ENCODE measurements around the gene PRMT3.

PRMT3 gene

DNA sequence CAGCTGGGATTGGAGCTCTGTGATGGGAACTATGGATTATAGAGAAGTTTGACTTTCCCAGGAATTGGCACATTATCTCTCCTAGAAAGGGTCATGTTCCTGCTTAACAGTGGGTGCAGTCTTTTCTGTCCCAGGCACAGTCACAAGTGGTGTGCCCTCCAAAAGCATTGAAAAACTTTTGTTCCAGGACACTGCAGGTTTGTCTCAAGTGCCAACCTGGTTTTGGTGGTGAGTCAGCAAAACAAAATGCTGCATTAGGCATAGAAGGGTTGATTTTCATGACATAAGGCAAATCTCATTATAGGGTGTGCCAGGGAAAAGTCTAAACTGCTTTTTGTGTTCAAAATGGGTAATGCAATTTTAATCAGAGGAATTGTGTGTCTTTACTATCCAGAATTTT lies 19.1 kb upstream of the PRMT3 start:
- TF ChIP-seq, protein P1, sequence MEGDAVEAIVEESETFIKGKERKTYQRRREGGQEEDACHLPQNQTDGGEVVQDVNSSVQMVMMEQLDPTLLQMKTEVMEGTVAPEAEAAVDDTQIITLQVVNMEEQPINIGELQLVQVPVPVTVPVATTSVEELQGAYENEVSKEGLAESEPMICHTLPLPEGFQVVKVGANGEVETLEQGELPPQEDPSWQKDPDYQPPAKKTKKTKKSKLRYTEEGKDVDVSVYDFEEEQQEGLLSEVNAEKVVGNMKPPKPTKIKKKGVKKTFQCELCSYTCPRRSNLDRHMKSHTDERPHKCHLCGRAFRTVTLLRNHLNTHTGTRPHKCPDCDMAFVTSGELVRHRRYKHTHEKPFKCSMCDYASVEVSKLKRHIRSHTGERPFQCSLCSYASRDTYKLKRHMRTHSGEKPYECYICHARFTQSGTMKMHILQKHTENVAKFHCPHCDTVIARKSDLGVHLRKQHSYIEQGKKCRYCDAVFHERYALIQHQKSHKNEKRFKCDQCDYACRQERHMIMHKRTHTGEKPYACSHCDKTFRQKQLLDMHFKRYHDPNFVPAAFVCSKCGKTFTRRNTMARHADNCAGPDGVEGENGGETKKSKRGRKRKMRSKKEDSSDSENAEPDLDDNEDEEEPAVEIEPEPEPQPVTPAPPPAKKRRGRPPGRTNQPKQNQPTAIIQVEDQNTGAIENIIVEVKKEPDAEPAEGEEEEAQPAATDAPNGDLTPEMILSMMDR (IDR thresholded peaks at IDR 0.05) = no peak

DNA sequence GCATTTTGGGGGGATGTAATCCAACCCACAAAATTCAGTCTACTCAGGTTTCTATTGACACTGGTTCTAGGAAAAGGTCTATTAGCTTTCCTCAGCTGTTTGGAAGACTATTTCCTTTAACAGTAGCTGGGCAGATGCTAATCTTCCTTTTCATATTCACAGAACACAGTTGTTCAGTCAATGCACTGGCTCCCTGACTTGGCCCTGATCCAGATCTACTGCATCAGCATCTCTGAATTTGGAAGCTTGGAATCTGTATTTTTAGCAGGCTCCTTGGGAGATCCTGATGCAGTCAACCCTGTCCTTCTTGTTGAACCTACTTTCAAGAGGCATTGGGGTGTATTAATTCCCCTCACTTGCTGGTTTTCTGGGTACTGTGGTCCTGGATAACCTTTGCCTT lies 17.7 kb upstream of the PRMT3 start:
- TF ChIP-seq, protein P1 (IDR thresholded peaks at IDR 0.05) = no peak

DNA sequence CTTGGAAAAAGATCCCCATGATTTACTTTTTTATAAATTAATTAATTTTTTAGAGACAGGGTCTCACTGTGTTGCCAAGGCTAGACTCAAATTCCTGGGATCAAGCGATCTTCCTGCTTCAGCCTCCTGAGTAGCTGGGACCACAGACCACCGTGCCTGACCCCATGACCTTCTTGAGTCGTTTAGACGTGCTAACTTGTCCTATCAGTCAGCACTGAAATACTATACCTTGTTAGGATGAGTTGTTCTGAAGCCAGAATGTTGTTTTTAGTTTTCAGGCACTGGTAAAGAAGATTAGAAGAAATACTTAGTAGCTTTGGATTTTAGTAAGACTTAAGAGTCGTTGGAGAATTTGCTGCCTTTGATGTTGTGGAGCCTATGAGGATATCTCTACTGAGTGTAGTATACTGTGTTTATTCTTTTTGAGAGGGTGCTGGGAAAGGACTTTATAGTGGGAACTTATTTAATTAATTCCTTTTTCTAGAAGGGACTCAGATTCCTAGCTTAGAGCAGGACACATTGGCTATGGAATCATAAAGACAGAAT lies 15.4 kb upstream of the PRMT3 start:
- TF ChIP-seq, protein P1 (IDR thresholded peaks at IDR 0.05) = no peak

DNA sequence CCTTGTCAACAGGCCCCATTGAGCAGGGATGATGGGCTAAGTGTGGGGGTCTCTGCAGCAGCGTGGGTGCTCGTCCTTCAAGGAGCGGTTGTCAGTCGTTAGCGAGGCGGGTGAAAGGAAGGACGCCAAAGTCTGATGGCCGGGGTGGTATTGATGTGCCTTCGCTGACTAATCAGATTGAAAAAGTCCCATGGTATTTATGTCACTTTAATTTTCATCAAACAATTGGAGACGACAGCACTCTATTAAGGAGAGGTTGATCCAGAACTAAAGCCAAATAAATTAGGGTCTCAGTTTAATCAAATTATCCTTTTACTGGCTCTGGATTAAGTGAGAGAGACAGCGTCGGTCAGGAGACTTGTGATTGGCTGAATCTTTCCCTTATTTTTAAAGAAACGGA lies 14.4 kb upstream of the PRMT3 start:
- TF ChIP-seq, protein P1 (IDR thresholded peaks at IDR 0.05) = no peak

DNA sequence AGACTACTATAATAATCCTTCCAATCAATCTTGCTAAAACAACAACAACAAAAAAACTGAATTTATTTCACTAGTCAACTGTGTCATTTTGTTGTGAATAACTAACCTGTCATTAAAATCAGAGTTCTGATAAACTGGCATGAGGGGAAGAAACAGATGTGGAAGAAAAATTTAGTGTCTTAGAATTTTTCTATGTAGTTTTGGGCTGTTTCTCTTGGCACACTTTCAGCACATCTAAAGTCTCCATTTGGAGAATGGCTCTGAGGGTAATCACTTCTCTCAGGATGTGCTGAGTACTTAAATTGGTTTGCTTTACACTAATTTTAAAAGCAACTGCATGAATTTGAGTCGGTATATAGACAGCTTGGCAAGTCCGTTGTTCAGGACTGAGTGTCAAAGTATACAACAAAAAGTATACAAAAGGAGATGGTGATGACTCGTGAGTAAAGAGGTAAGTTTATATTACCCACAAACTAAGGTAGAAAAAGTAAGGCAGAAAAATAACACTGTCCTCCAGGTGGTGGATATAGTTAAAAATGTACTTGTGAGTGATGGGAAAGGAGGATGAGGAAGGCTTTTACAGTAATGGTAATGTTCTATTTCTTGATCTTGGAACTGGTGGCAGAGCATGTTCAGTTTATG lies 13.8 kb upstream of the PRMT3 start:
- TF ChIP-seq, protein P1 (IDR thresholded peaks at IDR 0.05) = no peak

DNA sequence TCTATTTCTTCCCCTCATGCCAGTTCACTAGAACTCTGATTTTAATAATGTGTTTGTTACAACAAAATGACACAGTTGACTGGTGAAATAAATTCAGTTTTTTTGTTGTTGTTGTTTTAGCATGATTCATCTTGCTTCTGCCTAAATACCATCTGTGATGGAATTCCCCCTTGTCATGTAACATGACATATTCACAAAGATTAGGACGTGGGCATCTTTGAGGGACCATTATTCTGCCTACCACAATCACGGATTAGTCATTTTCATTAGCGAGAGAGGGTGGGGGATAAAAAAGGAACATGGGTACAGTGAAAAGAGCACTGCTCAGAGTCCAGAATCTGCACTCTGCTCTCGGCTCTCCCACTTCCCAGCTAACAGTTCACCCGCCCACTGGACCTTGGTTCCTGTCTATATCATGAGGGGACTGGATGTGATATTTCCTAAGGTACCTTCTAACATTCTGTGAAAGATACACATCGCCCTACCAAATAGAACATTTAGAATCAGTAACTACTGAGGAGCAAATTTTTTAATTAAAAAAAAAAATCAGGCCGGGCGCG lies 12.7 kb upstream of the PRMT3 start:
- TF ChIP-seq, protein P1 (IDR thresholded peaks at IDR 0.05) = no peak

DNA sequence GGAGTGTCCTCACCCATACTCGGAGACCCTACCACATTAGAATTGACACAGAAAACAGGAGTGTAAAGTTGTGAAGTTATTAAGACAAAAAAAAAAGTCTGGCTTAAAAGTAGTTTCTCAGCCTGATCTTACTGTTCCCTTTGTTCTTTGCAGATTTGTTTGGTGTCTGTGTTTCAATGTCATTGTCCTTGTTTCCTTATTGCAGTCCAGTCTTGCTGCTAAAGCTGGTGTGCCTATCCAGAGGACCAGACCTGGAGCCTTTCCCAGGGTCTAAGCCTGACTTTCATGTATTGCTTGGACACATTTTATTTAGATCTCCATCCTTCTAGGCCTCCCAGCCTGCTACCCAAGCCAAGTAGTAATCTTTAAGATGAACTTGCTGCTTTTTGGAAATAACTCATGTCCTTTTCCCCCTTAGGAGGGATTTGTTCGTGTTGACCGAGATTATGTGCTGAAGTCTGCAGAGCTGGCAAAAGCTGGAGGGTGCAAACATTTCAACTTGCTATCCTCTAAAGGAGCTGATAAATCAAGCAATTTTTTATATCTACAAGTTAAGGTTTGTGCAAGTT lies 11.3 kb upstream of the PRMT3 start:
- TF ChIP-seq, protein P1 (IDR thresholded peaks at IDR 0.05) = no peak

Measured in LNCAP (cell line).